Large intestine (tissue), 3 donors: ENCODE results near the gene KRTAP1-5. TPM values are rescaled to one million over a fixed set of nuclear protein-coding genes. Genes with fewer than 3 reads are reported as not detected.
"Not testable (repeated sequence)": the region's sequence is repeated elsewhere in the genome, so short reads cannot be mapped to it uniquely, and the experiment has no call there.

Source experiments
- DNase-seq, 2 donors: peaks; one replicate each; pipeline versions ENCODE4 v3.0.0 to v3.0.0-alpha.2; 2013
- H3K27ac ChIP-seq: one replicate; pipeline ENCODE4 v1.5.1; 2013; ENCODE audit warnings: low read length
- H3K27me3 ChIP-seq: 2 replicates; pipeline ENCODE4 v1.6.1; 2013; ENCODE audit warnings: low read length; ENCODE audit not compliant: control insufficient read depth, insufficient read depth
- H3K36me3 ChIP-seq: 2 replicates; pipeline ENCODE4 v1.6.1; 2013; ENCODE audit warnings: low read length; ENCODE audit not compliant: control insufficient read depth, insufficient read depth
- H3K4me1 ChIP-seq: one replicate; pipeline ENCODE4 v1.6.1; 2013; ENCODE audit warnings: low read length; ENCODE audit not compliant: control insufficient read depth, insufficient read depth
- H3K4me3 ChIP-seq: one replicate; pipeline ENCODE4 v1.5.1; 2013; ENCODE audit warnings: low read length
- H3K9me3 ChIP-seq: one replicate; pipeline ENCODE4 v1.6.1; 2013; ENCODE audit warnings: mild to moderate bottlenecking, low read depth, low read length, moderate library complexity; ENCODE audit not compliant: control insufficient read depth
- WGBS: methylation state at CpG from one replicate; pipeline ENCODE4 v1.1.5; 2013; ENCODE audit warnings: low lambda C conversion rate; ENCODE audit not compliant: insufficient coverage; 5-methylcytosine and 5-hydroxymethylcytosine counted together
- polyA plus RNA-seq: library from polyadenylated mRNA; unstranded; fragments of 120-200 nt; gene quantifications from one replicate; pipeline ENCODE4 v1.2.1, GENCODE V29; 2013

Gene KRTAP1-5
- polyA plus RNA-seq, 1 donor, result not detected

- DNase-seq, result peak in 1 of 2 donors; percentile 7
- no peaks in the 10 kb centered on the region for H3K36me3 ChIP-seq
- H3K27ac ChIP-seq, result no peak within 1 kb of the TSS
- H3K27me3 ChIP-seq, result peaks cover 2% of the 10 kb centered on the region
- 83% methylated on average over 2 of the region's 8 CpGs for WGBS
- H3K9me3 ChIP-seq, result no peaks in the 10 kb centered on the region
- H3K4me1 ChIP-seq, result no peaks in the 10 kb centered on the region
- H3K4me3 ChIP-seq, result no peak within 1 kb of the TSS
Observed at GRCh38 chr17:41008811-41009210, 18.2 kb downstream of the KRTAP1-5 start, which contains the start of gene KRTAP3-1. TSS of gene KRTAP3-1 (minus strand) at chr17:41009128. CDS start at chr17:41009074, 54 bp downstream.

- no CpG with 5 or more reads among the region's 3 CpGs for WGBS
- H3K27ac ChIP-seq, result no peak overlapping the region
Observed at GRCh38 chr17:41004397-41004796, 22.6 kb downstream of the KRTAP1-5 start.

DNA sequence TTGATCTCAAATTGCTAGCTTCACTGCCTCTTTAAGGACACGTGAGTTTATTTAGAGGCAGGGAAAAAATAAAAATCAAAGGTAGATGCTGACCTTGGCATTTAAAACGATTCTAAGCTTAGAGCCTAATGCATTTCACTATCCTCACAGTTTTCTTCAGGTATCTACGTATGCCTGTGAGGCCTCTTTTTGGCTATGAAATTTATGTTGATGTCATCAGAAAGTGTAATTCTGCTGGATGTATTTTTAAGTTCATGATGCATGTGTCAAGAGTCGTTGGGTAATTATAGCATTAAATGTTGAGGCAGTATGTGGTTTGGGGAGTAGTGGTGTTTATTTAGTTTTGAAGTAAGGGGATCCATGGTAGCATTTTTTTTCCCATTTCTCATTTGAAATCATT lies 23.1 kb downstream of the KRTAP1-5 start:
- Histone ChIP-seq H3K4me3 (no peak overlapping the region), H3K27me3 (peaks cover 2% of the 10 kb centered on the region), H3K4me1 (no peaks in the 10 kb centered on the region), H3K27ac (no peak overlapping the region), H3K9me3 (no peaks in the 10 kb centered on the region), H3K36me3 (no peaks in the 10 kb centered on the region)
- 73% methylated on average over 3 of the region's 4 CpGs for WGBS
- no peak for DNase-seq

More at GRCh38 chr17:41004397-41004796, 22.6 kb downstream of the KRTAP1-5 start:
- Histone ChIP-seq H3K36me3 (no peaks in the 10 kb centered on the region), H3K4me1 (no peaks in the 10 kb centered on the region), H3K4me3 (no peak overlapping the region), H3K9me3 (no peaks in the 10 kb centered on the region), H3K27me3 (peaks cover 2% of the 10 kb centered on the region)
- DNase-seq, result no peak

DNA sequence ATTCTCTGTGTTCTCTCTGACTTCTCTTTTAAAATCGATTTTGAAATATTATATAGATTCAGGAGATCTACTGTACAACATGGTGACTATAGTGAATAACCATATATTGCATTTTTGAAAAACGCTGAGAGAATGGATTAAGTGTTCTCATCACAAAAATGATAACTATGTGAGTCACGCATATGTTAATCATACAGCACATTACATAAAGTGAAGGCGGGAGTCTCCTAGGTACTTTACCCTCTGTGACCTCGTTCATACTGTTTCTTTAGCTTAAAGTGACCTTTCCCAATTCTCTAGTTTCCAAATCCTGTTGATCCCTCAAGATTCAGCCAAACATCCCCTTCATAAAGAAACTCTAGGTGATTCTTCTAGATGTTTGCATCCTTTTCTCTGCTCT lies 24.2 kb downstream of the KRTAP1-5 start:
- no peaks in the 10 kb centered on the region for H3K36me3 ChIP-seq
- no CpG with 5 or more reads among the region's 5 CpGs for WGBS
- H3K27ac ChIP-seq, result no peak overlapping the region
- H3K4me3 ChIP-seq, result no peak overlapping the region
- no peaks in the 10 kb centered on the region for H3K27me3 ChIP-seq
- H3K4me1 ChIP-seq, result no peaks in the 10 kb centered on the region
- no peaks in the 10 kb centered on the region for H3K9me3 ChIP-seq
- no peak for DNase-seq

GRCh38 chr17:41001795-41002194 lies 25.2 kb downstream of the KRTAP1-5 start:
- Histone ChIP-seq H3K27me3 (peaks cover 5% of the 10 kb centered on the region), H3K4me3 (no peak overlapping the region), H3K36me3 (no peaks in the 10 kb centered on the region), H3K4me1 (no peaks in the 10 kb centered on the region), H3K9me3 (no peaks in the 10 kb centered on the region), H3K27ac (no peak overlapping the region)
- no peak for DNase-seq
- WGBS, result no CpG with 5 or more reads among the region's 4 CpGs

DNA sequence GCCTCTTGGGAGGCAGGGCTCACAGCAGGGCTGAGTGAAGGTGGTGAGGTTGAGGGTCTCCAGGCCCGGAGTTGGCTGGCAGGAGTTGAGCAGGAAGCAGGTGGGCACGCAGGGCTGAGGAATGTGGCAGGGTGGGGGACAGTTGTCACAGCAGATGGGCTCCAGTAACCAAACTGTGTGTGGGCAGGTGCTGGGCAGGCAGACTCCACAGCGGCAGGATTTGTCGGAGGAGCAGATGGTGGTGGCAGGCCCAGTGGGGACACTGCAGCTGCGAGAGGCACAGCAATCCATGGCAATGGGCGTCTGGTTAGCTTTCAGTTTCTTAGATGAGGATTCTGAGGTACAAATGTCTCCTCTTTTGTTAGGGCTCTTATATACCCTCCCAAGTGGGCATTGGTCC lies 27.4 kb downstream of the KRTAP1-5 start, which contains the start of gene KRTAP3-2:
Gene KRTAP3-2 (minus strand): TSS at position 344 of the 400 bp plus-strand sequence. CDS start 53 bp downstream, at position 291.
- H3K36me3 ChIP-seq, H3K27ac ChIP-seq, DNase-seq, H3K27me3 ChIP-seq, H3K4me3 ChIP-seq, H3K9me3 ChIP-seq, H3K4me1 ChIP-seq: not testable (repeated sequence)
- no CpG with 5 or more reads among the region's 6 CpGs for WGBS

- 94% methylated on average over 2 of the region's 2 CpGs for WGBS
- no peaks in the 10 kb centered on the region for H3K9me3 ChIP-seq
Observed at GRCh38 chr17:40997361-40997760, 29.6 kb downstream of the KRTAP1-5 start.

DNA sequence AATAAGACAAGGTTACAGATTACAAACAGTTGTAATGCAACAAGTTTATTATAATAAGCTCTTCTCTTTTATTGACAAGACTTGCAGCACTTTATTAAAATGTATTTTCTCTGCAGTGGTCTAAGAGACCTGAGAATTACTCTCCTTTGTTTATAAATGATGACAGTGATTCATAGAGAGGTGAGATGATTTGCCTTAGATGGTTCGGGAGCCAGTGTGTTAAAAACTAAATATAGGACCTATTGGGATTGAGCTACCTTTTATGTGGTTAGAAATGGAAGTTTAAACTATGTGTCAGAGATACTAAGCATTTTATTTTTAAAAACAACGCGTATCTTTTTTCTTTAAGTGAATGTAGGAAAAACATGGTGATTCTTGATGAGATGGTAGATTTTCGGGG lies 30.2 kb downstream of the KRTAP1-5 start:
- WGBS, result 95% methylated on average over 3 of the region's 4 CpGs
- peaks cover 5% of the 10 kb centered on the region for H3K27me3 ChIP-seq

More at GRCh38 chr17:40997361-40997760, 29.6 kb downstream of the KRTAP1-5 start:
- Histone ChIP-seq H3K4me1 (no peaks in the 10 kb centered on the region), H3K27me3 (peaks cover 5% of the 10 kb centered on the region), H3K36me3 (no peaks in the 10 kb centered on the region), H3K4me3 (no peak overlapping the region), H3K27ac (no peak overlapping the region)
- no peak for DNase-seq

GRCh38 chr17:40995116-40995515 lies 31.9 kb downstream of the KRTAP1-5 start:
- Histone ChIP-seq H3K9me3 (no peaks in the 10 kb centered on the region), H3K27me3 (peaks cover 5% of the 10 kb centered on the region), H3K4me3 (no peak overlapping the region), H3K36me3 (no peaks in the 10 kb centered on the region), H3K4me1 (no peaks in the 10 kb centered on the region), H3K27ac (no peak overlapping the region)
- no CpG with 5 or more reads among the region's 1 CpG for WGBS
- DNase-seq, result no peak

More for the DNA sequence above, 30.2 kb downstream of the KRTAP1-5 start:
- H3K27ac ChIP-seq, result no peak overlapping the region
- no peak overlapping the region for H3K4me3 ChIP-seq
- no peaks in the 10 kb centered on the region for H3K4me1 ChIP-seq
- no peaks in the 10 kb centered on the region for H3K36me3 ChIP-seq
- no peaks in the 10 kb centered on the region for H3K9me3 ChIP-seq
- no peak for DNase-seq

DNA sequence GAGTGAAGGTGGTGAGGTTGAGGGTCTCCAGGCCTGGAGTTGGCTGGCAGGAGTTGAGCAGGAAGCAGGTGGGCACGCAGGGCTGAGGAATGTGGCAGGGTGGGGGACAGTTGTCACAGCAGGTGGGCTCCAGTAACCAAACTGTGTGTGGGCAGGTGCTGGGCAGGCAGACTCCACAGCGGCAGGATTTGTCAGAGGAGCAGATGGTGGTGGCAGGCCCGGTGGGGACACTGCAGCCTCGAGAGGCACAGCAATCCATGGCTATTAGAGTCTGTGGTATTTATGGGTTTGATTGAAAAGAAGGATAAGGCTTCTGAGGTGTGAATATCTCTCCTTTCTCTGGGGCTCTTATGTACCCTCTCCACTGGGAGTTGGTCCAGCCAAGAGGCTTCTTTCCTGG lies 33.2 kb downstream of the KRTAP1-5 start, which contains the start of gene KRTAP3-3:
Gene KRTAP3-3 (minus strand): TSS at position 326 of the 400 bp plus-strand sequence. CDS start 67 bp downstream, at position 259.
- WGBS, result no CpG with 5 or more reads among the region's 4 CpGs
- no peak for DNase-seq
- Histone ChIP-seq H3K36me3 (no peaks in the 10 kb centered on the region), H3K4me3 (no peak within 1 kb of the TSS), H3K27ac (no peak within 1 kb of the TSS), H3K9me3 (no peaks in the 10 kb centered on the region), H3K4me1 (no peaks in the 10 kb centered on the region), H3K27me3 (peaks cover 5% of the 10 kb centered on the region)

DNA sequence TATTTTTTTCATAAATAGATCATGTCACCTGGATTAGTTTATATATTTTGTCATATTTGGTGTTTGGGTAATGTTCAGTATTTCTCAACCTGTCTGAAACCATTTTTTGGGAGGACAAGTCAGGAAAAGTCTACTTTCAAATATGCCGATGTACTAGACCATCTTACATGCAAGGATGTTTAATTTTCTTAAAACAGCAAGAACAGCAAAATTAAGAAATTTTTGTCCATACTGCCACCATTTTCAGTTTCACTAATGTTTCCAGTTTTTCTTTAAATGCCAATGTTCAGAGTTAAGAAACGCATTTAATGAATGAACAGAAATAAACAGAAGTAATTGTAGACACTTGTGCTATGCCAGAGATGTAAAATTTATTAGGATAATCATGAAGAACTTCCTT lies 33.9 kb downstream of the KRTAP1-5 start:
- H3K27me3 ChIP-seq, result peaks cover 5% of the 10 kb centered on the region
- H3K4me3 ChIP-seq, result no peak overlapping the region
- no peak overlapping the region for H3K27ac ChIP-seq
- H3K9me3 ChIP-seq, result no peaks in the 10 kb centered on the region
- no peaks in the 10 kb centered on the region for H3K4me1 ChIP-seq
- no peak for DNase-seq
- 94% methylated on average over 2 of the region's 2 CpGs for WGBS
- no peaks in the 10 kb centered on the region for H3K36me3 ChIP-seq
